ENCODE results near the gene NPC1. TPM values are rescaled to one million over a fixed set of nuclear protein-coding genes. Genes with fewer than 3 reads are reported as not detected.
A peak's percentile ranks its signal among the peaks of the same experiment; 100 is the strongest.

Gene NPC1
- total RNA-seq, 1 experiment from 2014 or later = 38.3 TPM

DNA sequence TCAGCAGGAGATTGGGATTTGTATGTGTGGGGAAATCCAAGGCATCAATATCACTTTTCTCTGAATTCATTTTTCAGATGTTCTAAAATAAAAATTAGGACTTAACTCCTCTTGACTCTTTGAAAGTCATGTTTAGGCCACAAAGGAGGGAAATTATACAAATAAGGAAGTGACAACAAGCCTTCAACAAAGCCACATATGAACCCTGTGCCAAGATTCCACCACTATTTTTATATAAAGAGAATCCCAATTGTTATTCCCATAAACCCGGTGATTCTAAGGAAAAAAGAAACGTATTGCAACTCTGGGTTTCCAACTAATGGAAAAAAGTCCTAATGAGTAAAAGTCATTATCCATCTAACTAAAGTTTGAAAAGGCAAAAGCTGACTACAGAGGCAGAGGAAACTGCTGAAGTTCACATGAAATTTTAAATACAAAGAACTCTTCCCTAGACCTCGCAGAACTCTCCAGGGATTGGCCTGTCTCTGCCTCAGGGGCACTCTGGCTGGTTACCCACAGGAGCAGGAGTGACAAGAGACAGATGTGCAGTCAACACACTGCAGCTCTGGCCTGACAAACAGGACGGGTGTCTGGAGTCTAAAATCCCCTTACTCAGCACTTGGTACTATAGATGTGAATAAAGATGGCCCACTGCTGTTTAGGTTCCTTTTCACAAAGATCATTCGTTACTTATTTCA, 11.5 kb downstream of the NPC1 start (continued):
- TF ChIP-seq ZBTB21 (CRISPR knock-in tag; IDR thresholded peaks at IDR 0.05; ENCODE audit: borderline replicate concordance) = no peak

DNA sequence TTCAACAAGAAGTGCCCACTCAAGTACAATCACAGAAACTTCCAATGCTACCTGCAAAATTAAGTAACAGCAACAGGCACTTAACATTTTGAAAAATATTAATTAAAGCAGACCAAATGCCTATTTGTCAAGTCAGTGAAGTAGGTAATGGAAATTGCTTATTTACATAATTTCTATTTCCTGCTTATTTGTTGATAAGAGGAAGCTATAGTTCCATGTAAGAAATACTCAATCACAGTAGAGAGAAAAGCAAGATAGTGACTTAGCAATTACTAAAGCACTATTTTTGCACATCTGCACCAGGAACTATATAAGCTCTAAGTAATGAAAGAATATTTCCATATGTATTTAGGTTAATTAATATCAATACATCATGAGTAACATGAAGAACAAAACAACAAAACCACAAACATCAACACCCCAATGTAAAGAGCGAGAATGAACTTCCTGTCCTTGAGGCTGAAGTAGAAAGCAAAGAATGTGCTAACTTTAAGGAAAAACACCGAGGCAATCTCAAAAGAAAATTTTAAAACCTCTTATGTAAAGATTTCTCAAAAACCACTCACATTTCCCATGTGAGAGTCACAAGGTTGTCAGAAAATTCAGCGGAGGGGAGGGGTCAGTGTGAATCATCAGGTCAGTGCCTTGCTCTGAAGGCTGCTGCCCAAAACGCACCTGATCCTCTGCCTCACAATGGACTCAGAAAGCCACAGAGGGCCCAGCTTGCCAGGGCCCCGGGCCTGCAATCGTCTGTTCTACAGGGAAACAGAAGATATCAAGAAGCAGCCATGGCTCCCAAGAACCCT, 12.5 kb downstream of the NPC1 start:
- TF ChIP-seq ZNF671 (CRISPR knock-in tag; IDR thresholded peaks at IDR 0.05) (no peak), GABPB1 (CRISPR knock-in tag; IDR thresholded peaks at IDR 0.05) (no peak), OVOL2 (CRISPR knock-in tag; IDR thresholded peaks at IDR 0.05; ENCODE audit: borderline replicate concordance) (no peak), ZNF396 (CRISPR knock-in tag; IDR thresholded peaks at IDR 0.05; ENCODE audit: borderline replicate concordance) (no peak), ZNF232 (CRISPR knock-in tag; IDR thresholded peaks at IDR 0.05) (no peak)
- TF ChIP-seq, protein P1, sequence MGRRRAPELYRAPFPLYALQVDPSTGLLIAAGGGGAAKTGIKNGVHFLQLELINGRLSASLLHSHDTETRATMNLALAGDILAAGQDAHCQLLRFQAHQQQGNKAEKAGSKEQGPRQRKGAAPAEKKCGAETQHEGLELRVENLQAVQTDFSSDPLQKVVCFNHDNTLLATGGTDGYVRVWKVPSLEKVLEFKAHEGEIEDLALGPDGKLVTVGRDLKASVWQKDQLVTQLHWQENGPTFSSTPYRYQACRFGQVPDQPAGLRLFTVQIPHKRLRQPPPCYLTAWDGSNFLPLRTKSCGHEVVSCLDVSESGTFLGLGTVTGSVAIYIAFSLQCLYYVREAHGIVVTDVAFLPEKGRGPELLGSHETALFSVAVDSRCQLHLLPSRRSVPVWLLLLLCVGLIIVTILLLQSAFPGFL (CRISPR knock-in tag; IDR thresholded peaks at IDR 0.05; ENCODE audit: borderline replicate concordance) = no peak
- TF ChIP-seq, protein P2, sequence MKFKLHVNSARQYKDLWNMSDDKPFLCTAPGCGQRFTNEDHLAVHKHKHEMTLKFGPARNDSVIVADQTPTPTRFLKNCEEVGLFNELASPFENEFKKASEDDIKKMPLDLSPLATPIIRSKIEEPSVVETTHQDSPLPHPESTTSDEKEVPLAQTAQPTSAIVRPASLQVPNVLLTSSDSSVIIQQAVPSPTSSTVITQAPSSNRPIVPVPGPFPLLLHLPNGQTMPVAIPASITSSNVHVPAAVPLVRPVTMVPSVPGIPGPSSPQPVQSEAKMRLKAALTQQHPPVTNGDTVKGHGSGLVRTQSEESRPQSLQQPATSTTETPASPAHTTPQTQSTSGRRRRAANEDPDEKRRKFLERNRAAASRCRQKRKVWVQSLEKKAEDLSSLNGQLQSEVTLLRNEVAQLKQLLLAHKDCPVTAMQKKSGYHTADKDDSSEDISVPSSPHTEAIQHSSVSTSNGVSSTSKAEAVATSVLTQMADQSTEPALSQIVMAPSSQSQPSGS (CRISPR knock-in tag; IDR thresholded peaks at IDR 0.05; ENCODE audit: borderline replicate concordance, low read depth) = no peak
- TF ChIP-seq, protein P3, sequence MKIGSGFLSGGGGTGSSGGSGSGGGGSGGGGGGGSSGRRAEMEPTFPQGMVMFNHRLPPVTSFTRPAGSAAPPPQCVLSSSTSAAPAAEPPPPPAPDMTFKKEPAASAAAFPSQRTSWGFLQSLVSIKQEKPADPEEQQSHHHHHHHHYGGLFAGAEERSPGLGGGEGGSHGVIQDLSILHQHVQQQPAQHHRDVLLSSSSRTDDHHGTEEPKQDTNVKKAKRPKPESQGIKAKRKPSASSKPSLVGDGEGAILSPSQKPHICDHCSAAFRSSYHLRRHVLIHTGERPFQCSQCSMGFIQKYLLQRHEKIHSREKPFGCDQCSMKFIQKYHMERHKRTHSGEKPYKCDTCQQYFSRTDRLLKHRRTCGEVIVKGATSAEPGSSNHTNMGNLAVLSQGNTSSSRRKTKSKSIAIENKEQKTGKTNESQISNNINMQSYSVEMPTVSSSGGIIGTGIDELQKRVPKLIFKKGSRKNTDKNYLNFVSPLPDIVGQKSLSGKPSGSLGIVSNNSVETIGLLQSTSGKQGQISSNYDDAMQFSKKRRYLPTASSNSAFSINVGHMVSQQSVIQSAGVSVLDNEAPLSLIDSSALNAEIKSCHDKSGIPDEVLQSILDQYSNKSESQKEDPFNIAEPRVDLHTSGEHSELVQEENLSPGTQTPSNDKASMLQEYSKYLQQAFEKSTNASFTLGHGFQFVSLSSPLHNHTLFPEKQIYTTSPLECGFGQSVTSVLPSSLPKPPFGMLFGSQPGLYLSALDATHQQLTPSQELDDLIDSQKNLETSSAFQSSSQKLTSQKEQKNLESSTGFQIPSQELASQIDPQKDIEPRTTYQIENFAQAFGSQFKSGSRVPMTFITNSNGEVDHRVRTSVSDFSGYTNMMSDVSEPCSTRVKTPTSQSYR (CRISPR knock-in tag; IDR thresholded peaks at IDR 0.05) = no peak
- peak overlapping the region; percentile 79 for H3K27ac Mint-ChIP-seq
- no peaks in the 10 kb centered on the region for H3K9me3 Mint-ChIP-seq
- no peaks in the 10 kb centered on the region for H3K27me3 Mint-ChIP-seq (ENCODE audit: low read depth)
- DNase-seq (ENCODE audit: low spot score) (no peak), ATAC-seq (peak; percentile 53; the same call in 1 of the 2 replicates)
- POLR2A ChIA-PET = no interaction called here
- no peak overlapping the region for H3K4me3 Mint-ChIP-seq
- peaks cover 40% of the 10 kb centered on the region for H3K36me3 Mint-ChIP-seq
- H3K4me1 Mint-ChIP-seq = peaks cover 16% of the 10 kb centered on the region
- CTCF ChIA-PET = no interaction called here

DNA sequence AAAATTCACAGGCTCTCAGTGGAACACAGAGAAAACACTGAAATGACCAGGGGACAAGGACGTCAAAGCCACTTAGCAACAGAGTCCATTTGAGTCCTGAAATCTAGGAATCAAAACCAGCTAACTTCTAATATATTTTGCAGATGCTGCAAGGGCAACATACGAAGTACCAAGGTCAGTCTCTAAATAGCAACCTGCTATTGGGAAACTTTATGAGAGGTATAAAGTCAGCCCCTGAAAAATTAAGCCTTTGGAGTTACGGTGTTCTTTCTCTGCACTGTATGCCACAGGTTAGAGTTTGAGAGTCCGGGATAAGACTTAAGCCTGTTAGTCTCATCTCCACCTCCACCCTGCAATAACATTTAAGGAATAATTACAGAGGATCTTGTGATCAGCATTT, 13.3 kb downstream of the NPC1 start:
- POLR2A ChIA-PET = no interaction called here
- Mint-ChIP-seq H3K27me3 (ENCODE audit: low read depth) (no peaks in the 10 kb centered on the region), H3K27ac (no peak overlapping the region), H3K36me3 (peaks cover 43% of the 10 kb centered on the region), H3K9me3 (no peaks in the 10 kb centered on the region), H3K4me1 (peaks cover 16% of the 10 kb centered on the region), H3K4me3 (no peak overlapping the region)
- CTCF ChIA-PET = no interaction called here
- no peak for ATAC-seq
- DNase-seq (ENCODE audit: low spot score) = no peak
- TF ChIP-seq ZNF317 (CRISPR knock-in tag; IDR thresholded peaks at IDR 0.05; ENCODE audit: borderline replicate concordance, low read depth) (no peak), ESRRA (CRISPR knock-in tag; IDR thresholded peaks at IDR 0.05; ENCODE audit: borderline replicate concordance) (no peak), HMGA2 (CRISPR knock-in tag; IDR thresholded peaks at IDR 0.05) (no peak), MYBL2 (CRISPR knock-in tag; IDR thresholded peaks at IDR 0.05) (no peak), NR2C2 (CRISPR knock-in tag; IDR thresholded peaks at IDR 0.05) (no peak), MXD4 (CRISPR knock-in tag; IDR thresholded peaks at IDR 0.05; ENCODE audit: borderline replicate concordance) (no peak), JUN (CRISPR knock-in tag; IDR thresholded peaks at IDR 0.05) (no peak), OVOL2 (CRISPR knock-in tag; IDR thresholded peaks at IDR 0.05; ENCODE audit: borderline replicate concordance) (no peak)
- TF ChIP-seq, protein P1 (CRISPR knock-in tag; IDR thresholded peaks at IDR 0.05; ENCODE audit: borderline replicate concordance) = no peak
- TF ChIP-seq, protein P4, sequence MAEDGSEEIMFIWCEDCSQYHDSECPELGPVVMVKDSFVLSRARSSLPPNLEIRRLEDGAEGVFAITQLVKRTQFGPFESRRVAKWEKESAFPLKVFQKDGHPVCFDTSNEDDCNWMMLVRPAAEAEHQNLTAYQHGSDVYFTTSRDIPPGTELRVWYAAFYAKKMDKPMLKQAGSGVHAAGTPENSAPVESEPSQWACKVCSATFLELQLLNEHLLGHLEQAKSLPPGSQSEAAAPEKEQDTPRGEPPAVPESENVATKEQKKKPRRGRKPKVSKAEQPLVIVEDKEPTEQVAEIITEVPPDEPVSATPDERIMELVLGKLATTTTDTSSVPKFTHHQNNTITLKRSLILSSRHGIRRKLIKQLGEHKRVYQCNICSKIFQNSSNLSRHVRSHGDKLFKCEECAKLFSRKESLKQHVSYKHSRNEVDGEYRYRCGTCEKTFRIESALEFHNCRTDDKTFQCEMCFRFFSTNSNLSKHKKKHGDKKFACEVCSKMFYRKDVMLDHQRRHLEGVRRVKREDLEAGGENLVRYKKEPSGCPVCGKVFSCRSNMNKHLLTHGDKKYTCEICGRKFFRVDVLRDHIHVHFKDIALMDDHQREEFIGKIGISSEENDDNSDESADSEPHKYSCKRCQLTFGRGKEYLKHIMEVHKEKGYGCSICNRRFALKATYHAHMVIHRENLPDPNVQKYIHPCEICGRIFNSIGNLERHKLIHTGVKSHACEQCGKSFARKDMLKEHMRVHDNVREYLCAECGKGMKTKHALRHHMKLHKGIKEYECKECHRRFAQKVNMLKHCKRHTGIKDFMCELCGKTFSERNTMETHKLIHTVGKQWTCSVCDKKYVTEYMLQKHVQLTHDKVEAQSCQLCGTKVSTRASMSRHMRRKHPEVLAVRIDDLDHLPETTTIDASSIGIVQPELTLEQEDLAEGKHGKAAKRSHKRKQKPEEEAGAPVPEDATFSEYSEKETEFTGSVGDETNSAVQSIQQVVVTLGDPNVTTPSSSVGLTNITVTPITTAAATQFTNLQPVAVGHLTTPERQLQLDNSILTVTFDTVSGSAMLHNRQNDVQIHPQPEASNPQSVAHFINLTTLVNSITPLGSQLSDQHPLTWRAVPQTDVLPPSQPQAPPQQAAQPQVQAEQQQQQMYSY (CRISPR knock-in tag; IDR thresholded peaks at IDR 0.05) = no peak
- TF ChIP-seq, protein P5, sequence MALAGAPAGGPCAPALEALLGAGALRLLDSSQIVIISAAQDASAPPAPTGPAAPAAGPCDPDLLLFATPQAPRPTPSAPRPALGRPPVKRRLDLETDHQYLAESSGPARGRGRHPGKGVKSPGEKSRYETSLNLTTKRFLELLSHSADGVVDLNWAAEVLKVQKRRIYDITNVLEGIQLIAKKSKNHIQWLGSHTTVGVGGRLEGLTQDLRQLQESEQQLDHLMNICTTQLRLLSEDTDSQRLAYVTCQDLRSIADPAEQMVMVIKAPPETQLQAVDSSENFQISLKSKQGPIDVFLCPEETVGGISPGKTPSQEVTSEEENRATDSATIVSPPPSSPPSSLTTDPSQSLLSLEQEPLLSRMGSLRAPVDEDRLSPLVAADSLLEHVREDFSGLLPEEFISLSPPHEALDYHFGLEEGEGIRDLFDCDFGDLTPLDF (CRISPR knock-in tag; IDR thresholded peaks at IDR 0.05) = no peak
- TF ChIP-seq, protein P6, sequence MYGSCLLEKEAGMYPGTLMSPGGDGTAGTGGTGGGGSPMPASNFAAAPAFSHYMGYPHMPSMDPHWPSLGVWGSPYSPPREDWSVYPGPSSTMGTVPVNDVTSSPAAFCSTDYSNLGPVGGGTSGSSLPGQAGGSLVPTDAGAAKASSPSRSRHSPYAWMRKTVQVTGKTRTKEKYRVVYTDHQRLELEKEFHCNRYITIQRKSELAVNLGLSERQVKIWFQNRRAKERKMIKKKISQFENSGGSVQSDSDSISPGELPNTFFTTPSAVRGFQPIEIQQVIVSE (CRISPR knock-in tag; IDR thresholded peaks at IDR 0.05; ENCODE audit: borderline replicate concordance) = no peak
